ENCODE measurements around the gene ADGRB3.
"Not testable (repeated sequence)": the region's sequence is repeated elsewhere in the genome, so short reads cannot be mapped to it uniquely, and the experiment has no call there.

ADGRB3 gene

DNA sequence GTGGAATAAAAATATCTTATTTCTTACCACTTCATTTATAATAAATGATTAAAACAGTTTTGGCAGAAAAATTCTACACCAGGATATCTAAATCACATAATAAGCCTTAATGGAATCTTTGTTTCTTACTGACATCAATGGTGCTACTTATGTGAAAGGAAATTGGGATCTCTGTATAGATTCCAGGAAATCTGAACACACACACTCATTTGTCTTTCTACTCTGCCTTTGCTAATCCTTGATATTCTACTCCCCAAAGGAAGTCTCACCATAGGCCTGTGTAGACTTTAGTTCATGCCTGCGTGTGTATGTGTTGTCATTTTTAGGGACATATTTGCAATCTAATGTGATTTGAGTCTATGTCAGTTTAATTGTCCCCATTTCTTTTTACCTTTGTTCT, 7.9 kb downstream of the ADGRB3 start:
- in situ Hi-C loops (cut with MboI; ENCODE audit: low sequenced_read_pairs), result no loop called here

DNA sequence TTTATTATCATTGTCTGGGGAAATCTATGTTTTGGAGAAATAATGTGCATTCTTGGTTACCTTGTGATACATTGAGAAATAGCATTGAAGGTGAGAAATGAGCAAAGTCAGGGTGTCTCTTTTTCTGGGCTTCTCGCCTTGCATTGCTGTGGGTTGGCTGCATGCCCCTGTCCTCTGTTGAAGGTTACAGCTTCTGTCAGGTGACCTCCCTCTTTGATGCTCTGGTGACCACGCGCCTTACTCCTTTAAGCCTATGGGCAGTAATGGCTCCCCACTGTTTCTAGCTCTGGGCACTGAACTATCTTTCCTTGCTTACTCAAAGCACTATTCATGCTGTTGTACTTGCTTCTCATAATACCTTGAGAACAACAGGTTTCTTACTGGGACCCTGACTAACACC, 14.6 kb downstream of the ADGRB3 start:
- in situ Hi-C loops (cut with MboI; ENCODE audit: low sequenced_read_pairs), result no loop called here

DNA sequence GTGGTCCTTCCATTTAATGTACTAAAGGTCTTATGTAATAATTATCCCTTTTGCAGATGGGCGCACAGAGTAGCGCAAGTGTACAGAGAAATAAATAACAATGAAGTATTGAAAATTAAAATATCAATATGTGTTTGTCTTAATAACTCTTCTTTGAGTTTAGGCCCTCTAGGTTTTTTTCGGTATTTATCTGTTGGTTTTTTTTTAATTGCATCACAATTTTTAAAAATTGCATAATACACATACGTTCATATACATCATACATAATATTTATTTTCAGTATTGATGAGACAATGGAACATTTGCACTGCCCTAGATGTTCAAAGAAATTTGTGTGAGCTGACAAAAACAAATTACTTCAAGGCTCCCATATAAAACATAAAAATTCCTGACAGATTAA, 15.1 kb downstream of the ADGRB3 start:
- in situ Hi-C loops (cut with MboI; ENCODE audit: low sequenced_read_pairs), result no loop called here

DNA sequence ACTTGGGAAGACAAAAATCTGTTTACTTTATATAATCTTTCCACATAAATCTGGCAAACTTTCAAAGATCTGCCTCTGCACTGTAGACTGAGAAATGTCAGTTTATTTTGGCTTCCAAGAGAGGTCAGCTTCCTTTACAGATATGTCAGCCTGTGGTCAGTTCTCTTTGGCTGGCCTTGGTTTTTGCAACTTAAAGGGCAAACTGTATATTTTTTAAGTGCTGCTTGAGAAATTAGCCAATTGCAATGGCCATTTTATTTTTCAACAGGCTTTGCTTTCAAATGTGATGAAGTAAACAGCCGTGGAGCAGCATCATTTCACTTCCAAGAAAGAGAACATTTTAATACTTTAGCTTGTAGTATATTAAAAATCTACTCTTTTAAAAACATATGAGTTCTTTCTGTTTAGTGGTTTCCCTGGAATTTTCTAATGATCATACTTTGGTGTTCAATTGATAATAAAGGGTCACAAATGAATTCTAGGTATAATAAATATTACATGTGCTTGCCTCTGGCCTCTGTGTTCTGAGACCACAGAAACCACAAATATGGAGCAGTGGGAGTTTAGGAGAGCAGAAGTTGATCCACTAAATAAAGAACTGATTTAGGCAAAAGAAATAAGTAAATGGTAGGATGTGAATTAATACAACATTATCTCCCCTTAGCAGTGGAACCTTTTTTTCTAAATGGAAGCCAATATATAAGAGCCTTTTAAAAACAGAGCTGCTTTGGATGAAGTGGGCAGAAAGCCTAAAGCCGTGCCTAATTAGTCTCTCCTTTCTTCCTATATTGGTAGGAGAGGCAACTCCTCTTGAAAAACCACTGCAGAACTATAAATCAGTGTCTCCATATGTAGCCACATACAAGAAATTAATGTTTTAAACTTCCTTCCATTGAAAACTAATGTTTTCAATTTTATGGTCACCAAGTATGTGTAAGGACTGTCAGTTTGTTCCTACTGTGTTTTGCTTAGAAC, 16.2 kb downstream of the ADGRB3 start:
- in situ Hi-C loops (cut with MboI; ENCODE audit: low sequenced_read_pairs), result no loop called here

DNA sequence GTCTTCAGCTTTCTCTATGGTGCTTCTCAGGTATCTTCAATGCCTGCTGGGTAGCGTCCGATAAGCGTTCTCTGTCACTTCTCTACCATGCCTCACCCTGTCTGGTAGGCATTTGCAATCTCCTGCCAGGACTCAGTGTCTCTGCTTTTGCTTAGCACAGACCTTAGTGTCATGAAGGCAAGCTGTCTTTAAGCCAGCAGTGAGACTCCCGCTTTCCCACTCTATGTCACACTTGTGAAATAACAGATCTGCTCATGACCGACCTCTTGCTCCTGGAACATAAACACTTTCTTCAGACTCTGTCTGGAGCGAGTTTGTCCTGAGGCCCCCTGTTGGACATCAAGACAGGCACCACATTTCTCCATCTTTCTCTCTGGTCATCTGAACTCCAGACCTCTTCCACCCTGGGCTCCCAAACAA, 17.0 kb downstream of the ADGRB3 start:
- in situ Hi-C loops (cut with MboI; ENCODE audit: low sequenced_read_pairs), result no loop called here

DNA sequence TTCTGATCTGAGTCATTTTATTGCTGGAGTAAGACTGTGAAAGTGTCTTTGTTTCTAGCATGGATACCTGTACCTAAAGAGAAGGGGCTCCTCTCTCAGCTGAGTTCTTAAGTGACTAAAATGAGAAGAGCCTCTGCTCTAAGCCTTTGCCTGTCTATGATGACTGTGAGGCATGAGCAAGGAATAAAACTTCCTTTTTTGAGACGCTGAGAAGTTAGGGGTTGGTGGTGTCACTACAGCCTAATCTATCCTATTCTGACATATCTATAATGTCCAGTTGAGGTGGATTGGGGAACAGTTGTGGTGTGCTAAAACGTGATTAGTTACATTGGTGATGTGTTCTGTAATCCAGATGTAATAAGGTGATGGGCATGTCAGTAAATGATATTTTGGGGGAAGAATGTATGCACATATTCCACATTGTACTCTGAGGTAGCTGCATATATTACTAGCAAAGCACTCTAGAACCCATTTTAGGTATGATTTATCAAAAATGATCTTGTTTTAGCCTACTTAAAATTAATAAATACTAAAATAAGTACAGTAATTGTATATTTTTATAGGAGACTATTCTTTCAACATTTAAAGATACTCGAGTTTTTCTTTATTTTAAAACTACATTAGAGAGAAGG, 18.1 kb downstream of the ADGRB3 start:
- in situ Hi-C loops (cut with MboI; ENCODE audit: low sequenced_read_pairs), result no loop called here

DNA sequence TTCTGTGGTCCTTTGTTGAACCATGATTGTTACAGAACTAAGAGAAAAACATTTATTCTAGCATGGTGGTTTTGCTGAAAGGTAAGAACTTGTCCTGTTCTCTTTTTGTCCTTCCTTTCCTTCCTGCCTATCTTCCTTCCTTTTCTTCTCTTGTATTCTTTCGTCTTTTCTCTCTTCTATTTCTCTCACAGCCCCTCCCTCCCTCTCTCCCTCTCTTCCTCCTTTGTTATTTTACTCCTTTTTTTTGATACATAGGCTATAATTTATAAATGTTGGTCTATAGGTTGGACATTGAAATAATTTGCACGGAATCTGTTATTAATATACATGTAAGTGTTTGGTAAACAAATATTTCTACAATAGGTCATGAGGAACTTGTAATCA, 18.6 kb downstream of the ADGRB3 start:
- in situ Hi-C loops (cut with MboI; ENCODE audit: low sequenced_read_pairs), result no loop called here

DNA sequence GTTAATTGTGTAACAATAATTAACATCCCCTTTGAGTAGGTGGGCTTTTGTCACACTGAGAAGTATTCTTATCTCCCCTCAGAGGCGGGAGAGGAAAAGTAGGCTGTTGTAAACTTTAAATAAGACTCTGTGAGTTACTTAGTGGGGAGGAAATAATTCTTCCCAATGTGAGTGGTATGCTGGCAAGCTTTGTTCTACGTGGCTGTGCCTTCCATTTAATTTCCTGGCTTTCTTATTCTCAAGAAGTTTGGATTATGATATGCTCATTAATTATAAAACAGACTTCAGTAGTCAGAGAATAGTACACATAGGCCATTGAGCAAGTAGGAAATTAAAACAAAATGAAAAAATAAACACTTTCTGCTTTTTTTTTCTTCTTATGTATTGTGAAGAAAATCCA, 19.1 kb downstream of the ADGRB3 start:
- in situ Hi-C loops (cut with MboI; ENCODE audit: low sequenced_read_pairs), result no loop called here

DNA sequence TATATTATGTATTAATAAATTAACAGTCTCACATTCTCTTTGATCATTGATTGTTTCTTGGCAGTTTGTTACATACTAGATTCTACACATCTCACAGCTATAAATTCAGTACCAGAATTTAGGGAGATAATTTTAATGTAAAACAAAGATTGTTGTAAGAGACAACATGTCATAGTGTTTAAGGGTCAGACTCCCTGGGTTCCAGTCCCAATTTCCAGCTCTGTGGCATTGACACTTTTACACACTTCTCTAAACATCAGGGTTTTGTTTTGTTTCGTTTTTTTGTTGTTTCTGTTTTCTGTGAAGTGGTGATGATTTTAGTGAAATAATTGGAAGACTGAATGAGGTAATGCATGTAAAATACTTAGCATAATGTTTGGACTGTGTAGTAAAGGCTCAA, 19.9 kb downstream of the ADGRB3 start:
- in situ Hi-C loops (cut with MboI; ENCODE audit: low sequenced_read_pairs), result no loop called here

DNA sequence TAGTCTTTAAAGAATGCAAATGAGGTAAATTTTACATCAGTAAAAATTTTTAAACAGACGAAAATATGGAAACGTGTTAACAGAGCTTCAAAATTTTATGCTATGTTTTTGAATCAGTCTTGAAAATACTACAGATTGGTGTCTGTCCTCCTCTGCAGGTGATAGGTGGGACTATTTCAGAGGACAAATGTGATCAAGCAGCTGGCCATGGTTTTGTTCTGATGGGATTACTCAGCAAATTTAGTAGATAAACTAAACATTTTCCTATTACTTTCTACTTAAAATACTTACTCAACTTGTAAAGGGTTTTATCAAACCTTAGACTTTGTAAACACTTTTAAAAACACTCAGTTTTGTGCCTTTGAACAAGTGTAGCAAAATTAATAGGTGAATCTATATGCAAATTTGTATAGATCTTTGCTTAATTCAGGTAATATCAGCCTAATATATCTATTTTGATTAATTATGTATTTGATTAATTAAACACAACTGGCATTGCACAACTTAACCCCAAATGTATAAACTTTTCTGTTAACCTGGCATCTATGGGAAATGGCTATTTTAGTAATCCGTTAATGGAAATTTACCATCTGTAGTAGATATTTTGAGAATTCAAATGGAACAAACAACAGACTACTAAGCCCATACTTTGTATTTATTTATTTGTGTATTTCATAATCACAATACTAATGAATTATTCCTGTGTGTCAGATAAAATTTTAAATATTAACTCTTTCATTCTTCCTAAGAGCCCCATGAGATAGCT, 22.5 kb downstream of the ADGRB3 start:
- in situ Hi-C loops (cut with MboI; ENCODE audit: low sequenced_read_pairs), result no loop called here

DNA sequence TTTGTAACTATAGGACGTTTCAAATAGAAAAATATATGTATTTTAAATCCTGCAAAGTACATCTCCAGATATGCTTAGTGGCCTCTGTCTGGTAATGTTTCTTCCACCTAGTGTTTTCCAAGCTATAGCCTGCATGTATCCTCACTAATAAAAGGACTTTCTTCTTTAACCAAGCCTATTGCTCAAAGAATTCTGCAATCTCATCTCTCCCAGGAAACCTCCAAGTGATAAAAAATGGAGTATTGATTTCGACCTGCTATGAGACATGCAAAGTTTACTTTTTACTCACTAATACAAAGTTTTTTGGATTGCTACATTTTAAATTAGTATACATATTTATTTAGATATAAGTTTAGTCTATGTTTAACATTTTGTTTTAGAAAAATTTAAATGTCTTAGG, 23.3 kb downstream of the ADGRB3 start:
- in situ Hi-C loops (cut with MboI; ENCODE audit: low sequenced_read_pairs), result no loop called here

DNA sequence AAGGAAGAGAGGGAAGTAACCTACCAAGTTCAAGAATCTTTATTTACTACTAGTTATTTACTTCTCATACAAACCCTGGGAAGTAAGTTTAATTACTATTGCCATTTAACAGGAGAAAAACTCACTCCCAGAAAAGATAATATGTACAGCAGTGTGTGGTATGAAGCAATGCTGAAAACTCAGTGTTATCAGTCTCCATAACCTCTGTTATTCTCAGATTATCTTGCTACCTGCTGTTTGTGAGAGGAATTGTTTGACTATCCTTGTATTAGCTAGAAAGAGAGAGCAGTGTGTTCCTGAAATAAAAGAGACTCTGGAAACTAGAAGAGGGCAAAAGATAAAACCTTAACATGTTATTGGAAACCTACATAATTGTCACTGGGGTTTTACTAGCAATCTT, 38.2 kb downstream of the ADGRB3 start:
- in situ Hi-C loops (cut with MboI; ENCODE audit: low sequenced_read_pairs), result no loop called here

DNA sequence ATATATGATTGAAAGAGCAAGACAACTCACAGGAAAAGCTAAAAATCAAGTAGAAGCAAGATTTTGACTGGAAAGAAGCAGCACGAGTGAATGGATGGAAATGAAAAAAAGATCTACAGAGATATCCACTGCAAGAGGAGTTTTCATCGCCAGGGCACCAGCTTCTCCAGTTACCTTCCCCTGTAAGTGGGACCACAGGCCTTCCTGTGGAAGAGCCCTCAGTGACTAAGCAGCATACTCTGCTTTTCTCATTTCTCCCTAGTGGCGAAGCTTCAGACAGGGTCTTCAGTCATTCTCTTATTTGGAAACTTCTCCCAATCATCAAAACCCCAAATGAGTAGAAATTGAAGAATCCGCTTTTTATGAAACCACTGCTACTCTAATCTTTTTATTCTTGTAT, 40.5 kb downstream of the ADGRB3 start:
- in situ Hi-C loops (cut with MboI; ENCODE audit: low sequenced_read_pairs), result no loop called here

DNA sequence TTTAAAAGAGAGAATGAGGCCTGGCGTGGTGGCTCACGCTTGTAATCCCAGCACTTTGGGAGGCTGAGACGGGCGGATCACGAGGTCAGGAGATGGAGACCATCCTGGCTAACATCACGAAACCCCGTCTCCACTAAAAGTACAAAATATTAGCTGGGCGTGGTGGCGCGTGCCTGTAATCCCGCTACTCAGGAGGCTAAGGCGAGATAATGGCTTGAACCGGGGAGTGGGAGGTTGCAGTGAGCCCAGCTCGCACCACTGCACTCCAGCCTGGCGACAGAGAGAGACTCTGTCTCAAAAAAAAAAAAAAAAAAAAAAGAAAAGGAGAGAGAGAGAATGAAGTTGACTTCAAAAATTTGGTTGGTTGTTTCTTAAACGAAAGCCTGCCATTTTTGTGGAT, 41.0 kb downstream of the ADGRB3 start:
- in situ Hi-C loops (cut with MboI; ENCODE audit: low sequenced_read_pairs), result not testable (repeated sequence)

DNA sequence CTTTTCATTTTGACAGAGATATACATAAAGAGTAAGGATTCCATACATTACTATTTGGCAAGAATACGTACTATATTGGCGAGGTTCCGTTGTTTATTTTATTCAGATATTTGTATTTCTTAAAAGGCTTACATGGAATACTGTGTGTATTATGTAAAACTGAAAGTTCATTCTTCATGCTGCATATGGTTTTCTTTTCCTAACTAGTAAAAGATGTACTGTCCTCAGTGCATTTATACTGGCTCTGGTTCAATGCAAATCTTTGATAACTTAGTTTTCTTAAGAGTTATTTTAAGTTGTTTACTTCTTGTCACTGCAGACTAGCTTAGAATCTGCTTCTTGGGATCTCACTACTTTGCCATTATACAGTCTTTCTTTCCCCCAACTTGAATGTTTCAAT, 42.0 kb downstream of the ADGRB3 start:
- in situ Hi-C loops (cut with MboI; ENCODE audit: low sequenced_read_pairs), result no loop called here

DNA sequence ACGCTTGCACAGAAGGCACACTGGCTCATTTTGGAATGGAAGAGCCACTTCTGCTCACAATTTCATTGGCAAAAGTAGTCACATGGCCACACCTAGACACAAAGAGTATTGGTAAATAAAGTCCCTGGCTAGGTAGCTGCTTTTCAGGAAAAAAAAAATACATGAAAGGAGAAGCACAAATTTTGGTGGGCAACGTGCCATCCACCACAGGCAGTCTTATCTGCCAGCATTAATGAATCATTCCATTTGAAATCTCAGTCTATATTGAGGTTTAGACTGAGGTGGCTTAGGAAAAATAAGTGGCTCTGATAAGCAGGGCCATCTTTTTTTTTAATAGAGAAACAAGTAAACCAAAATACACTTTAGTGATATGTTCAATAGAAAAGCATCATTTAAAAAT, 44.3 kb downstream of the ADGRB3 start:
- in situ Hi-C loops (cut with MboI; ENCODE audit: low sequenced_read_pairs), result no loop called here

DNA sequence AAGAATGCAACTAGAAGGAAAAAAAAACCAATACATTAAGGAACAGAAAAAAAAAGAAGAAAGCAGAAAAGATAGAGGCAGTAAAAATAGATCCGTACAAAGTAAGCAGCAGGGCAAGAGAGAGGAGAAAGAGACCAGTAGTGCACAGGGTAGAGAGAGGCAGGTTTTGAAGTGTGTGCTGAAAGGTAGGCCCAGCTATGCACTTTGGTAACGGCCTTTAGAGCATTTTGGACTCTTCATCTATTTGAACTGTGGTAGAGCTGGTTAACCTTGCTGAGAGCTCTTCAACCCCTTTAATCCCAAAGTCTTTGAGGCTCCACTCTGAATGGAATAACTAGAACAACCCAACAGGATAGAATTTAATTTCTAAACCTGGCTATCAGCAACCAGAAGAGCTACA, 45.2 kb downstream of the ADGRB3 start:
- in situ Hi-C loops (cut with MboI; ENCODE audit: low sequenced_read_pairs), result no loop called here

DNA sequence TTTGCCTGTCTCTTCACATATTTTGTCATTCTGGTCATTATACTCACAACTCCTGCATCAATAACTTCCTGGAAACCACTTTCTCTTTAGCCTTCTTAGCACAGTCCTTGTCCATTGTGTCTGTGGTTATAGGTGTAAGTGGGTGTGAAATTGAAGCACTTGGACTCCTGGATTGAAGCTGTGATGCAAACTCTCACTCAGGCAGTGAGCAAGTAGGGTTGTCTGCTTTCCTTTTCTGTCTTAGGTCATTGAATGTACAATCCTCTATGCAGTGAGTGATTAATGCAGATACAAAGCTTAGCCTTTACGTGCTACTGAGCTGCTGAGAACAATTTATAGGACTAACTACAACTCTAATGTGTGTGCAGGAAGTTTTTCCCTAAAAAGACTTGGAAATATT, 54.8 kb downstream of the ADGRB3 start:
- in situ Hi-C loops (cut with MboI; ENCODE audit: low sequenced_read_pairs), result no loop called here

DNA sequence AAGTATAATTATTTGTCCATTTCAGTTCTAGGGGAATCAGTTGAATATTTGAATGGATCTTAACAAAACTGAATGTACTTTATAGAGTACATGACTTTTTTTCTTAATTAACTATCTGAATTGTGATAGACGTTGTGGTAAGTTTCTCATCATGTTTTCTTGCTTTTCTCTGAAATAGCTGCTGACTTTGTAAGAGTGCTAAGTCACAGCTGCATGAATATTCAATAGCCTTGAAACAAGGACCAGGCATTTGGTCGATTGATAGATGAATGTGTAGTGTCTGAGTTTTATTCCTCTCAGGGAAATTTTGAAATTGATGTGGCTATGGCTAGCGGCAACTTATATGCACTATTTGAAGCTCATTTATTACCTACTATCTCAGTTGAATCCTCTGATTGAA, 56.0 kb downstream of the ADGRB3 start:
- in situ Hi-C loops (cut with MboI; ENCODE audit: low sequenced_read_pairs), result no loop called here

DNA sequence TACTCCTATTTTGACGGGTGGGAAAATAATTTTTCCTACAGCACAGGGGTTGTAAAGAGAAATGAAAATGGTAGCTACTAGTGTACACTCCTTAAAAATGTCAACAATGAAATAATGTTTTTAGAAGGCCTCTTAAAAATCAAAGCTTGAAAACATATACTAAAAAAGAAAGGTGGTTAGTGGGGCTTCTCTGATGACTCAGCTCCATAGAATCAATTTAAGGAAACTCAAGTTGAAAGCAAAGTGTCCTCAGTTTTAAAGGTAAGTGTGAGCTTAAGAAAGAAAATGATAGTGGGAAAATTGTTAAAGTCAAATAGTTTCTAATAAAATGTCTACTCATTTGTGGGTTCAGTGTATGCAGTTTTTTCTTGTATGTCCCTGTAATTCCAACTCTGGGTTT, 58.2 kb downstream of the ADGRB3 start:
- in situ Hi-C loops (cut with MboI; ENCODE audit: low sequenced_read_pairs), result no loop called here

DNA sequence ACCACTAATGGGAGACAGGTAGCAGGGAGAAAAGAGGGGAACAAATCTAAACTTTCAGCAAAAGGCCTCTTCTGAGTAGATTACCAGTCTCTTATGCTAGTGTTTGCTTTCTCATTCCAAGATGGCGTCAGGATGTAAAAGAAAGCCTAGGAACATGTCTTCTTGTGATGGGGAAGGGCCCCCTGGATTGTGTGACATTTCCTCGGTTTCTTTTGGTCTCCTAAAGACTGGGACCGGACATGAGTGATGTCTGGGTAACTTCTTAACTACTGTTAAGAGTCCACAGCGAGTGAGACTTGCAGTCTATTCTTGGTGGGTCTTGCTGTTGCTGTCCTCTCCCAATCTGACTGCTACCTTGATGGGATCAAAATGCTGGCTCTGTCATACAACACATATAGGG, 60.3 kb downstream of the ADGRB3 start:
- in situ Hi-C loops (cut with MboI; ENCODE audit: low sequenced_read_pairs), result no loop called here

DNA sequence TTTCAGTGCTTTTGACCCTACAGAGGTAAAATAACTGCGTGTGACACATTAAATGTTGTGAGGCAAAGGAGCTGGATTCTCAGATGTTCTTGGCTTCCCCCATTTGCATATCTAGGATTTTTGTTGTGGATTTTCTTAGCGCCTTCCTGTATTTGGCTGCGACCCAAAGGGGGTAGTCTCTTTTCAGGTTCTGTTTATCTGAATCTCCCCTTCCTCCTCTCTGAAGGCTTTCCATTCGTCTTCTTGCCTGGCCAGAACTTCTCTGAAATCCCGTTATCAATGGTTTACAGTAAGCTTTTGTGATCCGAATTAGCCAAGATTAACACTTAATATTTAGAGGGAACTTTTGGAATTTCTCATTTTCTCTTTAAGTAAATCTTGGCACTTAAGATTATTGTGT, 60.8 kb downstream of the ADGRB3 start:
- in situ Hi-C loops (cut with MboI; ENCODE audit: low sequenced_read_pairs), result no loop called here
